HG03558 (cell line): ENCODE measurements around the gene BAIAP2.

Experiments used
- ATAC-seq: cut with Tn5 transposase; IDR thresholded peaks from one replicate; pipeline ENCODE4 v1.9.1; 2021; ENCODE audit warnings: moderate number of reproducible peaks; ENCODE audit not compliant: unreplicated experiment; ENCODE audit errors: extremely low read depth

The BAIAP2 gene

GRCh38 chr17:81119223-81120148 is 84.5 kb downstream of the BAIAP2 start:
- no peak for ATAC-seq

GRCh38 chr17:81120149-81120484 is 85.2 kb downstream of the BAIAP2 start:
- no peak for ATAC-seq

GRCh38 chr17:81120695-81121621 is 86.0 kb downstream of the BAIAP2 start:
- no peak for ATAC-seq

- no peak for ATAC-seq
These were observed 87.1 kb downstream of the BAIAP2 start for GRCh38 chr17:81121841-81122733.

GRCh38 chr17:81123052-81124048 is 88.4 kb downstream of the BAIAP2 start:
- ATAC-seq: no peak

GRCh38 chr17:81124377-81124776 is 89.4 kb downstream of the BAIAP2 start:
- ATAC-seq: no peak

GRCh38 chr17:81125573-81126081 is 90.7 kb downstream of the BAIAP2 start:
- ATAC-seq: no peak

GRCh38 chr17:81126281-81127132 is 91.6 kb downstream of the BAIAP2 start:
- no peak for ATAC-seq

GRCh38 chr17:81127133-81127455 is 92.1 kb downstream of the BAIAP2 start:
- no peak for ATAC-seq

- ATAC-seq: no peak
These were observed 92.7 kb downstream of the BAIAP2 start for GRCh38 chr17:81127526-81128177.

GRCh38 chr17:81128338-81128737 is 93.4 kb downstream of the BAIAP2 start:
- ATAC-seq: no peak

GRCh38 chr17:81128774-81129173 is 93.8 kb downstream of the BAIAP2 start:
- ATAC-seq: no peak

- ATAC-seq: no peak
These were observed 94.3 kb downstream of the BAIAP2 start for GRCh38 chr17:81129289-81129688.

GRCh38 chr17:81129711-81130367 is 94.9 kb downstream of the BAIAP2 start:
- ATAC-seq: no peak

- no peak for ATAC-seq
These were observed 95.7 kb downstream of the BAIAP2 start for GRCh38 chr17:81130385-81131361.
